Measurements from ENCODE around the gene TMED9. TPM values are rescaled to one million over a fixed set of nuclear protein-coding genes. Genes with fewer than 3 reads are reported as not detected.

TMED9 gene
- total RNA-seq, 2 donors from 2014 or later: 184 to 205 TPM

DNA sequence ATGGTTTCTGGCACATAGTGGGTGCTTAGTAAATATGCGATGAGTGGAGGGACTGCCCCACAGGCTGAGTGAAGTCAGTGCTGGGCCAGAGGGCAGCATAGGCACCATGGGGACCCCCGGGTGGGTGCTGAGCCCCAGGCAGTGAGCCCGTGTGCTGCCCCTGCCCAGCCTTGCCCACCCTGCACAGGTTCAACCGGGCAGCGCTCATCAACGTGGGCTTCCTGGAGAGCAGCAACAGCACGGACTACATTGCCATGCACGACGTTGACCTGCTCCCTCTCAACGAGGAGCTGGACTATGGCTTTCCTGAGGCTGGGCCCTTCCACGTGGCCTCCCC lies 15.1 kb downstream of the TMED9 start:
- Histone ChIP-seq H3K9me3 (ENCODE audit: control insufficient read depth, low read length) (no peaks in the 10 kb centered on the region), H3K4me1 (ENCODE audit: control insufficient read depth, insufficient read depth, low read length) (peaks cover under 1% of the 10 kb centered on the region), H3K27me3 (ENCODE audit: control insufficient read depth, insufficient read depth, low read length, poor library complexity, severe bottlenecking) (no peaks in the 10 kb centered on the region), H3K36me3 (ENCODE audit: control insufficient read depth, insufficient read depth, low read length) (peaks cover 6% of the 10 kb centered on the region), H3K27ac (ENCODE audit: low read depth, low read length) (no peak overlapping the region), H3K9ac (ENCODE audit: extremely low read depth, low read length, poor library complexity, severe bottlenecking) (no peak overlapping the region), H3K4me3 (ENCODE audit: low read length) (no peak overlapping the region)
- Mint-ChIP-seq H3K9me3 (no peaks in the 10 kb centered on the region), H3K4me1 (peaks cover 2% of the 10 kb centered on the region), H3K36me3 (ENCODE audit: low read depth) (peaks cover 20% of the 10 kb centered on the region), H3K27ac (no peak overlapping the region), H3K4me3 (no peak overlapping the region), H3K27me3 (ENCODE audit: insufficient read depth) (no peaks in the 10 kb centered on the region)
- TF ChIP-seq, protein P1, sequence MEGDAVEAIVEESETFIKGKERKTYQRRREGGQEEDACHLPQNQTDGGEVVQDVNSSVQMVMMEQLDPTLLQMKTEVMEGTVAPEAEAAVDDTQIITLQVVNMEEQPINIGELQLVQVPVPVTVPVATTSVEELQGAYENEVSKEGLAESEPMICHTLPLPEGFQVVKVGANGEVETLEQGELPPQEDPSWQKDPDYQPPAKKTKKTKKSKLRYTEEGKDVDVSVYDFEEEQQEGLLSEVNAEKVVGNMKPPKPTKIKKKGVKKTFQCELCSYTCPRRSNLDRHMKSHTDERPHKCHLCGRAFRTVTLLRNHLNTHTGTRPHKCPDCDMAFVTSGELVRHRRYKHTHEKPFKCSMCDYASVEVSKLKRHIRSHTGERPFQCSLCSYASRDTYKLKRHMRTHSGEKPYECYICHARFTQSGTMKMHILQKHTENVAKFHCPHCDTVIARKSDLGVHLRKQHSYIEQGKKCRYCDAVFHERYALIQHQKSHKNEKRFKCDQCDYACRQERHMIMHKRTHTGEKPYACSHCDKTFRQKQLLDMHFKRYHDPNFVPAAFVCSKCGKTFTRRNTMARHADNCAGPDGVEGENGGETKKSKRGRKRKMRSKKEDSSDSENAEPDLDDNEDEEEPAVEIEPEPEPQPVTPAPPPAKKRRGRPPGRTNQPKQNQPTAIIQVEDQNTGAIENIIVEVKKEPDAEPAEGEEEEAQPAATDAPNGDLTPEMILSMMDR (conservative IDR thresholded peaks at IDR 0.05): no peak
- DNase-seq: no peak
- WGBS, 2 experiments (ENCODE audit: insufficient coverage in 1 of 2, insufficient read length in 1 of 2): 78 to 79% methylated on average over 8 to 11 of the region's 11 CpGs

DNA sequence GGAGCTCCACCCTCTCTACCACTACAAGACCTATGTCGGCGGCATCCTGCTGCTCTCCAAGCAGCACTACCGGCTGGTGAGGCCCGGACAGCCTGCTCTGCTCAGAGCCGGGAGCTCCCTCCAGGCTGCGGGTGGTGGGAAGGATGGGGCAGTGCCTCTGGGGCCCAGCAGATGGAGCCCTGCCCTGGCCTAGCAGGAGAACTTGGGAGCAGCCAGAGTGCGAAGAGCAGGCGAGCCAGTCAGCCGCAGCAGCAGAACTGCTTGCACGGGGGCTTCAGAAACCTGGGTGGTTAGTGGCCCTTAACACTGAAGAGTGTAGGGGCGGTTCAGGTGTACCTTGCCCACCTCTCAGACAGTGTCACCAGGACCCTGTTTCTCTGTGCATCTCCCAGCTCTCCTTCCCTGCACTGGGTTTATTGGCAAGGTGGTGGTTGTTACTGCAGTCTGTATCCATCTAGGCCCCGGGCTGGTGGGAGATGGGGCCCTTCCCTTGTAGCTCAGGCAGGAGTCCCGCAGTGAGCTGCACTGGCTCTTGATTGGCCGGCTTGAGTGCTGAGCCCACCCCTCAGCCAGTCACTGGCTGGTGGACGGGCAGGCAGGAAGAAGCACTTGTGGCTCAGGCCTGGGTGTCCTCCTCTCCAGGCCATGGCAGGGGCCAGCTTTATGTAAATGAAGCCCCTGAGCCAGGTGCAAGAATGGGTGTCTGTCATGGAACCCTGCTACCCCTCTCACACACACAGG lies 15.6 kb downstream of the TMED9 start:
- H3K4me3 ChIP-seq (ENCODE audit: low read length): no peak overlapping the region
- H3K4me1 ChIP-seq (ENCODE audit: control insufficient read depth, insufficient read depth, low read length): no peaks in the 10 kb centered on the region
- WGBS, 2 experiments (ENCODE audit: insufficient coverage in 1 of 2, insufficient read length in 1 of 2): 35 to 36% methylated on average over 6 to 15 of the region's 15 CpGs
- no peaks in the 10 kb centered on the region for H3K27me3 ChIP-seq (ENCODE audit: control insufficient read depth, insufficient read depth, low read length, poor library complexity, severe bottlenecking)
- Mint-ChIP-seq H3K4me1 (peaks cover 2% of the 10 kb centered on the region), H3K36me3 (ENCODE audit: low read depth) (peaks cover 20% of the 10 kb centered on the region), H3K4me3 (no peak overlapping the region), H3K27ac (peak overlapping the region; percentile 85), H3K9me3 (no peaks in the 10 kb centered on the region), H3K27me3 (ENCODE audit: insufficient read depth) (no peaks in the 10 kb centered on the region)
- TF ChIP-seq, protein P1 (conservative IDR thresholded peaks at IDR 0.05): peak; percentile 97
- H3K9ac ChIP-seq (ENCODE audit: extremely low read depth, low read length, poor library complexity, severe bottlenecking): no peak overlapping the region
- H3K9me3 ChIP-seq (ENCODE audit: control insufficient read depth, low read length): no peaks in the 10 kb centered on the region
- H3K36me3 ChIP-seq (ENCODE audit: control insufficient read depth, insufficient read depth, low read length): peaks cover 6% of the 10 kb centered on the region
- DNase-seq: peak; percentile 97
- no peak overlapping the region for H3K27ac ChIP-seq (ENCODE audit: low read depth, low read length)

DNA sequence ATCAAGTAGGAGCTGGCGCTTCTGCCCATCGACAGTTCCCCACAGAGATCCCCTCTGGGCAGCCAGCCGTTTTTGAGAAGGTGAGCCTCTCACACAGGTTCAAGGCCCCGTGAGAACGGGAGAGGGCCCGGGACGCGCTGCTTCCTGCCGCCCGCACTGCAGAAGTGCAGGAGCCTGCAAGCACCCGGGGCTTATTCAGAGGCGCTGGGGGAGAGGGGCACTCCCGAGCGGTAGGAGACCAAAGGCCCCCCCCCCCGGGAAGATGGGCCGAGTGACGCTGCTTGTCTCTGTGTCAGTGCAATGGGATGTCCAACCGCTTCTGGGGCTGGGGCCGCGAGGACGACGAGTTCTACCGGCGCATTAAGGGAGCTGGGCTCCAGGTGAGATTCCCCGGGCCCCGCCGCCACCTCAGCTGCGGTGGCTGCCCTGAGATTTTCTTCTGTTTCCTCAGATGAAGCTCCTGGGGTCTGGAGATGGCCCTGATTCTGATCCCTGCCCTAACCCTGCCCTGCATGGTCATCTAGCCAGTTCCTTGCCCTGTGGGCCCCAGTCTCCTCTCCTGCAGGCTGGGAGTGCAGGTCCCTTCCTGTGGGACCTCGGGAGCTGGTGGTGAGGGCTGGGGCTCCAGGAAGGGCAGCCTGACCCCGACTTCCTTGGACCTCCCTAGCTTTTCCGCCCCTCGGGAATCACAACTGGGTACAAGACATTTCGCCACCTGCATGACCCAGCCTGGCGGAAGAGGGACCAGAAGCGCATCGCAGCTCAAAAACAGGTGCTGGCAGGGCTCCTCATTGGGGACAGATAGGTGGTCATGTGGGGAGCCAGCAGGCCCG lies 16.5 kb downstream of the TMED9 start:
- no peaks in the 10 kb centered on the region for H3K4me1 ChIP-seq (ENCODE audit: control insufficient read depth, insufficient read depth, low read length)
- no peak overlapping the region for H3K4me3 Mint-ChIP-seq
- no peak for DNase-seq
- peaks cover 19% of the 10 kb centered on the region for H3K36me3 Mint-ChIP-seq (ENCODE audit: low read depth)
- TF ChIP-seq, protein P1 (conservative IDR thresholded peaks at IDR 0.05): no peak
- H3K4me1 Mint-ChIP-seq: peaks cover 2% of the 10 kb centered on the region
- H3K9ac ChIP-seq (ENCODE audit: extremely low read depth, low read length, poor library complexity, severe bottlenecking): no peak overlapping the region
- no peaks in the 10 kb centered on the region for H3K27me3 ChIP-seq (ENCODE audit: control insufficient read depth, insufficient read depth, low read length, poor library complexity, severe bottlenecking)
- no peaks in the 10 kb centered on the region for H3K27me3 Mint-ChIP-seq (ENCODE audit: insufficient read depth)
- no peak overlapping the region for H3K27ac ChIP-seq (ENCODE audit: low read depth, low read length)
- H3K9me3 Mint-ChIP-seq: no peaks in the 10 kb centered on the region
- H3K36me3 ChIP-seq (ENCODE audit: control insufficient read depth, insufficient read depth, low read length): peaks cover 6% of the 10 kb centered on the region
- no peaks in the 10 kb centered on the region for H3K9me3 ChIP-seq (ENCODE audit: control insufficient read depth, low read length)
- 87 to 91% methylated on average over 23 to 37 of the region's 37 CpGs for WGBS, 2 experiments (ENCODE audit: insufficient coverage in 1 of 2, insufficient read length in 1 of 2)
- H3K27ac Mint-ChIP-seq: no peak overlapping the region
- H3K4me3 ChIP-seq (ENCODE audit: low read length): no peak overlapping the region

Measured in endodermal cell (in vitro differentiated cells).